ENCODE measurements around the gene ASB2.

ASB2 gene, protein sequence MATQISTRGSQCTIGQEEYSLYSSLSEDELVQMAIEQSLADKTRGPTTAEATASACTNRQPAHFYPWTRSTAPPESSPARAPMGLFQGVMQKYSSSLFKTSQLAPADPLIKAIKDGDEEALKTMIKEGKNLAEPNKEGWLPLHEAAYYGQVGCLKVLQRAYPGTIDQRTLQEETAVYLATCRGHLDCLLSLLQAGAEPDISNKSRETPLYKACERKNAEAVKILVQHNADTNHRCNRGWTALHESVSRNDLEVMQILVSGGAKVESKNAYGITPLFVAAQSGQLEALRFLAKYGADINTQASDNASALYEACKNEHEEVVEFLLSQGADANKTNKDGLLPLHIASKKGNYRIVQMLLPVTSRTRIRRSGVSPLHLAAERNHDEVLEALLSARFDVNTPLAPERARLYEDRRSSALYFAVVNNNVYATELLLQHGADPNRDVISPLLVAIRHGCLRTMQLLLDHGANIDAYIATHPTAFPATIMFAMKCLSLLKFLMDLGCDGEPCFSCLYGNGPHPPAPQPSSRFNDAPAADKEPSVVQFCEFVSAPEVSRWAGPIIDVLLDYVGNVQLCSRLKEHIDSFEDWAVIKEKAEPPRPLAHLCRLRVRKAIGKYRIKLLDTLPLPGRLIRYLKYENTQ

DNA sequence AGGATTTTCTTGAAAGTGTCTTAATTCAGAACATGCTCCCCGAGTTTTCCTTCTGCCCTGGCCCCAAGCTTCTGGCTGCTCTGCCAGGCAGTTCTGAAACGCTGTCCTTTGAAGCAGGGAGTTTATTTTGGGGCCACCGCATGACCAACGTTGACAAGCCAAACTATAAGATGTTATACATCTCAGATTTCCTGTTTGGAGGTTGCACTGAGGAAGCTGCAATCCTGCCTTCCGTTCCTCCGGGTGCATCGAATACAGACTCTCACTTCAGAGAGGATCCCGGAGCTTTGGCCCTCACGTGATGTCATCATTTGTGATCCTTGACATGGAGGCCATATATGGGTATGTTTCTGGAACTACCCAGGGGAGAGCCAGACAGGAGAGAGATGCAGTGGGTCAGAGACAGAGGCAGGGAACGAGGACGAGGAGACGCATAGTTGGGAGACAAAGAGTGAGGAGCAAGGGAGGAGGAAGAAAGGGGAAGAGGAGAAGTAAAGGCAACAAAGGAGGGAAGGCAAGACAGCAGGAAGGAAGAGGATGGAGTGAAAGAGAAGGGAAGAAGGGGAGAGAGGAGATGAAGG, at the start of gene ASB2:
TSS of gene ASB2 (minus strand) at position 94 of the 581 bp plus-strand sequence. CDS start 12,031 bp downstream, outside the sequence.
- no peak for DNase-seq

DNA sequence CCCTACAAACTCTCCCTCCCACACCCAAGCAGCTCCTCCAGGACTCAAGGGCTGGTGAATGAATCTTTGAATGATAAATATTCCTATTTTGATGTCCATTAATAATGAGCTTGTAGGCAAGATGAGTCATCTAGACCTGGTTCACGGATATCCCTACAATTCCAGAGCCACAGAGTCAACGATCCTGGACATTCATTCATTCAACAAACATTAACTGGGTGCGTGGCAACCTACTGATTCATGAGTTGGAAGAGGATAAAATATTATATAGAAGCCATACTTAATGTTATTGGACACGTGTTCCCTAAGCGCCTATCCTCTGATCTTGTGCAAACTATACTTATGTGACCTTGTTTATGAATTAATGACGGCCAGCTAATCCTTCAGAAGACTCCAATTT, 49.4 kb upstream of the ASB2 start:
- no peak for DNase-seq

DNA sequence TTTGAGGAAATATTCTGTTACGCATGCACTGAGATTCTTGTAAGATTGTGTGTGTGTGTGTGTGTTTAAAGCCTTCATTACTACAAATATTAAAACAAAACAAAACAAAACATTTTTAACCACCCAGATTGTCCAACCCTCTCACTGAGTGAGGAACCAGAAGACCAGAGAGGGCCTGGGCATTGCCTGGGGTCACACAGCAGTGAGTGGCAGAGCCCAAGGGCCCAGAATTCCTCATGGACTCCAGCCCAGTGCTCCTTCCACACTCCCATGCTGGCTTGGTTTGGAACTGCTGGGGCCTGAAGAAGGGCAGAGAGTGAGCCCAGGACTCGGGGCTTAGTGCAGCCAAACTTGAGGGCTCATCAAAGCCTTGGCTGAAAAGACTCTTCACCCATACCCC, 48.2 kb upstream of the ASB2 start:
- DNase-seq: no peak

DNA sequence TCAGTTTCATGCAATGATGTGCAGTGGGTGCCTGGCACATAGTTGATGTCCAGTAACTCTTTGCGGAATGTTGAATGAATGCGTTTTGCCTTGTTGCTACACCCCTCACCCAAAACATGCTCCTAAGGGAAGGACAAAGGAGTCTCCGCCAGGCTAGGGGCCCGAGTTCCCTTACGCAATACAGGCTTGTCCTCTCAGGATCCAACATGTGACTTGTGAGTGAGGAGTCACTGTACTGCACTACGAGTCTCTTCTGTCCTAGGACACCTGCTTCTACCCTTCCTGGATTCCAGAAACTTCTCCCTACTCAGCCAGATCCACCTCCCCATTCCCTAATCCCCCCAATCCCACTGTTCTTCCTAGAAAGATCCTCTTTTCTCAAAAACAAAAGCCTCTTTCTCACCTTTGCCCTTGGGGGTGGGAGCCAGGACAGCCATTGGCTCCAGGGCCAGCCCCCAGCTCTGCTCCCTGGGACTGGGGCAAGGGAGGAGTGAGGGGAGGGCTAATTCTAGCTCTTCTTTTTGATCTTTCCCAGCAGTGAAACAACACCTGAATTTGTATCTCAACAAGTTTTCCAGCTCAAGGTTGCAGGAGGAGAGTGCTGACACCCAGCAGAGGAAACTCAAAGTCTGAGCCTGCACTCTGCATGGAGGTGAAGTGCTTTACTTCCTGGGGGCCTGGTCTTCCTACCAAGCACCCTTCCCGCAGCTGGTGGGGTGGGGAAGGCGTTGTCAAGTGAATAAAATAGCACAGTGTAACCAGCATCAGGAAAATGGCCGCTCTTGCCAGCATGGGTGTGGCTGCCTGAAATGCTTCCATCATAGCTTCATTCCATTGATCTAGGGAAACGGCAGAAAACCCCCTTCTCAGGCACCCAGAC, 46.4 kb upstream of the ASB2 start:
- no peak for DNase-seq

DNA sequence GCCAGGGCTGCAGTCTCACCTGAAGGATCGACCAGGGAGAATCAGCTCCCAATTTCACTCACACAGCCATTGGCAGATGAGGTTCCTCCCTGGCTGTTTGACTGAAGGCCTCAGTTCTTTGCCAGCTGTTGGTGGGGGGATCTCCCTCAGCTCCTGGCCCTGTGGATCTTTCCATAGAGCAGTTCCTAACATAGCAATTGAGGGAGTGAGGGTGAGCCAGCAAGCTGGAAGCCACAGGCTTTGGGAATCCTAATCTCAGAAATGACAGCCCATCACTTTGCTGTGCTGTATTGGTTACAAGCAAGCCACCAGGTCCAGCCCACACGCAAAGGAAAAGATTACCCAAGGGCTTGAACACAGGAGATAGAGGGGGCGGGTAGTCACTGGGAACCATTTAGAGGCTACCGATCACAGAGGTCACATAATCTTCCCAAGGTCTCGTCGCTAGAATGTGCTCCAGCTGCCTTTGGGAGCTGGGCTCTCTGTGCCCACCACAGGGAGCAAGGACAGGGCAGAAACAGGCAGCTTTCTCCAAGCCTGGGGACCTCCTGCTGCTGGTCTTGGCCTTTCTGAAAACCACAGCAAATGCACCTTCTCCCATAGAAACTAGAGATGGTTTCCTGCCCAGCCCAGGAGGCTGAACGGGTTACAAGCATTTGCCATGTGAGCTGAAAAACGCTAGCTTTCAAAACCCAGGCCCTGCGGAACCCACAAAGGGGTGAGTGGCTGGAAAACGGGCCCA, 45.2 kb upstream of the ASB2 start:
- no peak for DNase-seq

DNA sequence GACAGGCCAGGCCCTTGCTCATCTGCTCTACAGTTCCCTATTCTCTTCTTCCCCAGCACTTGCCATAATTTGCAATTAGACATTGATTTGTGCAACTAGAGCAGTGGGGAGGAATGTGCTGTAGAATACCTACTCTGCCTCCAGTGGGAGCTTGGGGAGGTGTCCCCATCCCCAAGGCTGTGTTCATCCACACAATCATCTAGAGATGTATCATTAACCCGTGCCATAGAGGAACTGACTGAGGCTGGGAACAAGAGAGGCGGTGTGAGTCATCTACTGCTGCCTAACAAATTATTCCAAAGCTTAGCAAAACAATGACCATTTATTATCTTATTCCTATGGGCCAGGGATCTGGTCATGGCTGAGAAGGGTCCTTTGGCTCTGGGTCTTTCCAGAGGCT, 44.6 kb upstream of the ASB2 start:
- DNase-seq: no peak

DNA sequence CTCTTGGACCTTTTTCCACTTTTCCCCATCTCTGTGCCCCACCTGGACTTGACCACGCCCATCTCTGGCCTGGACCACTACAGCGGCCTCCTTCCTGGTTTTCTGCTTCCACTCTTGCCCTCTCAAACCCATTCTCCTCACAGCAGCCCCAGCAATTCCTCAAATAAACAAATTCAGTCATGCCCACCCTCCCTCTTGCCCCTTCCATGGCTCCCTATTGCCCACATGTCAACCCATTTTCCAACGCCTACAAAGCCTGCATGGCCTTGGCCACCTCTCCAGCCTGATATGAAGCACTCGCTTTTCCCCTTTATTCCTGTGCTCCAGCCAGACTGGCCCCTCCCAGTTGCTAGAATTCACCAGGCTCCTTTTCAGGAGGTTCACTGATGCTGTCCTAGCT, 43.9 kb upstream of the ASB2 start:
- no peak for DNase-seq

DNA sequence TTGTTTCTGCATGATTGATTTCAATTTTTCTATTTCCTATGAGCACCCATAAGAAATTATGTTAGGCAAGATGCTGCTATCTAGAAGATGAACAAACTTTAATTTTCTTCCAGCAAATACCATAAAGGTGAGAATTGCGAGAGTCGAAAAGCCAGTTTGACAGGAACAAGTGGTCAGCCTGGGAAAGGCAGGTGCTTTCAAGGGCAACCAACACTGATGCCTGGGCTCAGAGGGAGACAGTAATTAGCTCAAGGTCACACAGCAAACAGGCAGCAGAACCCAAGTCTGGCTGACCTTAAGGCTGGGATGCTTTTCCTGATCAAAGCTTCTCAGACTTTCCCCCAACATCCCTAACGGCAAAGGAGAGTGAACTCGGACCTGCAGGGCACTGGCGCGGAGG, 43.0 kb upstream of the ASB2 start:
- DNase-seq: no peak

DNA sequence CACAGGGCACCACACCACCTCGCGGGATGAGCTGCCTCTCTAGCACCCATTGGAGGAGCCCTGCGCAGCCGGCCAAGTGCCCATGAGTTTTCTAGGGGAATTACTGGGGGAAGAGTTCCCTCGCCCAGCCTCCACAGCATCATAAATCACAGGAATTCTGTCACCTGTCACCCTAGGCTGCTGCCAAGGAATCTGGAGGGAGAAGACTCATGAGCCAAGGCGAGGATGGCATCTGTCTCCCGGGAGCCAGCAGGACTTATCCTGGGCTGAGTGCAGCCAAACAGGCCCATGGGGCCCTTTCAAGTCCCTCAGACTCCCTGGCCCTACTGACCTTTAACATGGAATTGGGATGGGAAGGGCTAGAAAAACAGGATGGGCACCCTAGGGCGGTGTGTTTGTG, 41.9 kb upstream of the ASB2 start:
- DNase-seq: no peak

DNA sequence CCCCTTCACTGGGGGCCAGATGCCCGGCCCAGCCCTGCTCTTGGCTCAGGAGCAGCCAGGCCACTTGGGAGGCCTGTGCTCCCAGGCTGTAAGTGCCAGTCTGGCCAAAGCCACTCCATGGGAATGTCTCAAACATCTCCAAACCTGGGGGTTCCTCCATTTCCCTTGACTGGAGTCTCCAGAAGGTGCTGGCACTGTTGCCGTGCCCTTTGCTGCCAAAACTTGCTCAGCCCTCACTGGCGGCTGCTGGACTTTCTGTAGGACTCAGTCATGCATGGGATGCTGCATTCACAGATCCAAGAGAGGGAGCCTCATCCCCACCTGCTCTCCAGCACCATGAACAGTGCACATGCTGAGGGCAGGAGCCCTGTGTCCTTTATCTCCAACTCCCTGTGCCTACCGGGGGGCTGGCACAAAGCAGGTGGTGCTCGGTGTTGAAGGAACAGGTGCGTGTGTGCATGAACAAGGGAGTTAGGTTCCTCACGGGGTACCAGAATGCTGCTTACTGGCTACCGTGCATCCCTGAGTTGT, 40.1 kb upstream of the ASB2 start:
- peak in 1 of 2 experiments; percentile 40 for DNase-seq

DNA sequence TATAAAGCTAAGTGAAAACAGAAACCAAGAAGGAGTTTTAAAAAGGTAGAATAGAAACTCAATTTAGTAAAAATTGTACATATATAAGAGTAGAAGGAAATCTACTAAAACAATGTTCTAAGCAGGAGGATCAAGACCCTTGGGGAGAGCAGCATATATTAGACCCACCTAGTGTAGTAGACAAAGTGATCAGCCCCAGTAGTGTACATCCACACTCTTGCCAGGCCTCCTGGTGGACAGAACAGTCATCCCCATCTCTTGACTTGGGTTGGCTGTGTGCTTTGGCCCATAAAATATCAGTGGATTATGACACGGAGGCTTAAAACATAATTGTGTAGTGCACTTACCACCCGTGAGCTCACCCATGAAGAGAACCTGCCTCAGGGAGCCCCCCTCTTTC, 38.9 kb upstream of the ASB2 start:
- no peak for DNase-seq

DNA sequence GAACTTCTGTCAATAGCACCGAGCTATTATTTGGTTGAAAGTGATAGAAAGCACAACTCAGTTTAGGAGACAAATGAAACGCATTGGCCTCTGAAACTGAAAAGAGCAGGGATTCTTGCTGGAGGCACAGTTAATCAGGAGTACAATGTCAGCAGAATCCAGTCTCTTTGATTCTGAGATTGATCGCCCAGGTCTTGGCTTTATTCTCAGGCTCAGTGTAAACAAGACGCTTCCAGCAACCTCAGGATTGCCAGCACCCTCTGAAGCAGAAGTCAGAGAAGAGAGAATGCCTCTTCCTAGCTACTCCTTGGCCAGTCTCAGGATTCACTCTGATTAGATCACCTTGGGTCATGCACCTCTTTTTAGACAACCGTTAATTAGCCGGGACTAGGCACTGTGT, 38.0 kb upstream of the ASB2 start:
- no peak for DNase-seq

DNA sequence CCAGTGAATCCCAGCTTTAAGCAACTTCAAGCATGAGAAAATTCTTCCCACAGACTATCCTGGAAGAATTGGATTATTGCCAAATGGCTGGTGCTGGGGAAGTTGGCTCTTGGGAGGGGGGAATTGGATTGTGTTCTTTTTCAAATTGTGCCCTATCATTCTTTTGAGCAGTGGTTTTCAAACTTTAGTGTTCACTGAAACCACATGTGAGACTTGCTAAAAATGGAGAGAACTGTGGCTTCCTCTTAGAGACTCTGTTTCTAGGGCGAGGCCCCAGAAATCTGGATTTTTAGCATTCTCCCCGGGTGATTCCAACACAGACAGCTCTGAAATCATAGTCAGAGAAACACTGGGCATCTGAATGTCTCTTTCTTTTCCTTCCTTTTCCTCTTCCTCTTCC, 35.4 kb upstream of the ASB2 start:
- DNase-seq: no peak

DNA sequence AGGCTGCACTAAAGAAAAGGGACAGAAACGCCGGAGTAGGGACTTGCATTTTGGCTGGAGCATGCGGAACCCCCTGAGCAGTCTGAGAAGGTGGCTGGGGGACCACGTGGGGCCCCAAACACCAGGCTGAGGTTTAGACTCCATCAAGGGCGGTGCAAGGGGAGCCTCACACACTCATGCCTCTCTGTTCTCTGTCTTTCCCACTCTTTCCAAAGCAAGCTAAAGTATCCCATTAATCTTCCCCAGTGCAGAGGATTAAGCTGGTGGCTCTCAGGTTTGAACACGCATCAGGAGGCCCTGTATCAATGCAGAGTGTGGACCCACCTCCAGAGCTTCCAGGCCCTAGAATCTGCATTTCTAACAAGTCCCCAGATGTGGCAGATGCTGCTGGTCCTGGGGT, 34.3 kb upstream of the ASB2 start:
- no peak for DNase-seq

DNA sequence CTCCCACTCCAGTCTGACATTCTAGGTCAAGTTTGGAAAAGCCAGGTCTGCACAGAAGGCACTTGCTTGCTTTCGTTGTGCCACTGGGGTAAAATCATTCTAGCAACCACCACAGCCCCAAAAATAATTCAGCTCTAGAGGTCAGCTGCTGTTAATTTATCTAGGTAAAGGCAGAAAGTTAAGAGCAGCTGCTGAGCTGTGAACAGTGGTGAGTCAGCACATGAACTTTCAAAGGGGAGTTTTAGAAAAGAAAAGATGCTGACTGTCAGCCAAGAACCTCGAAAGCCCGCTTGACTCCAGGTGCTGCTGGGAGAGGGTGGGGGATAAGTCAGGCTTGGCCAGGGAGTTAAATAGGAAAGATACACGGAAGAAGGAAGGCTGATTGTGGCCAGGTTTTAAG, 33.4 kb upstream of the ASB2 start:
- no peak for DNase-seq

DNA sequence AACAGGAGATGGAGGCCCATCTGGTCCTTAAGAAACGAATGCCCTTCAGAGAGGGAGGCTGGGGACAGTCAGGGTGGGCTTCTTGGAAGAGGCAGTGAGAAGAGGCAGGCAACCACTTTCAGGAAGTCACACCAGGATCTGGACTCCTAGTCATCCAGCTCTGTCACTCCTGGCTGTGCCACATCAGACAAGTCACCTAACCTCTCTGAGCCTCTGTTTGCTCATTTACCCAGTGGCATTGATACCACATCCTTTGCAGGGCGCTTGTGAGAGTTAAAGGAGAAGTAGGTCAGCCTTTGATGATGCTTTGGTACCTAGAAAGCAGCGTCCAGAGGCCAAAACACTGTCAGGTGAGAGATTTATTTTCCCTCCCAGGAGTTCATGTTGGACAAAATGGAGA, 31.9 kb upstream of the ASB2 start:
- no peak for DNase-seq

DNA sequence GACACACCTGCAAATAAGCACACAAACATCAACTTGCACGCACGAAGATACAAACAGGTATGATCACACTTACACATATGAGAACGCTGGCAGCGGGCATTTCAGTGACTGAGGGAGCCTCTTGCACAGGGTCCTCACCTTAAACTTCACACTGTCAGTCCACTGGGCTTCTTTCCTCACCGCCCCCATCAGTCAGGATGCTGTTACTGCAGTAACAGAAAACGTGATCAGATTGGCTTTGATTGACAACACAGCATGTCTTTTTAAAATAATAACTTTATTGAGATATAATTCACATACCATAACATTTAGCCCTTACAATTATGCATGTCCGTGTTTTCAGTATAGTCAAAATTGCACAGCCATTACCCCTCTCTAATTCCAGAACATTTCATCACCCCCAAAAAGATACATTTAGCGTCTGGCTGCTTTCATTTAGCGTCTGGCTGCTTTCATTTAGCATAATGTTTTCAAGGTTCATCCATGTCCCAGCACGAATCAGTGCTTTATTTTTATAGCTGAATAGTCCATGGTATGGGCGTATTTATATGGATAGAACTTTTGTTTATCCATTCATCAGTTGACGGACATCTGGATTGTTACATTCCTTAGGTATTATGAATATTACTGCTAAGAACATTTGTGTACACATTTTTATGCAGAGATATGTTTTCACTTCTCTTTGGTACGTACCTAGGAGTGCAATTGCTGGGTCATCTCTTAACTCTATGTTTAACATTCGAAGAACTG, 29.1 kb upstream of the ASB2 start:
- no peak for DNase-seq

DNA sequence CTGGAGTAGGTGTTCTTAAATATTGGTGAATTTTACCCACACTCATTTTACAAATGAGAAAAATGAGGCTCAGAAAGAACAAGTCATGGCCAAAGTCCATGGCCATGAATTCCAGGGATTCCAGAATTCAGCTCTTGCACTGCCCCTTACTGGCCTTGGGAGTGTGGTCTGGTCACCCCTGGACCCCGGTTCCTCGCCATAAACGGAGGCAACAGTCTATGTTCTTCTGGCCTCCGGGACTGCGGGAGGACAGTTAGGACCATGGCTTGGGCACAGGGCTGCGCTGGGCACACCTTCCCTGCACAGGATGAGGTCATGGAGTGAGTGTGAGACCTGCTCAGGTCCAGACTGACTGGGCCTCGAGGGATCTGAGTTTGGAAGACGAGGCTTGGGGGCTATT, 27.6 kb upstream of the ASB2 start:
- no peak for DNase-seq

DNA sequence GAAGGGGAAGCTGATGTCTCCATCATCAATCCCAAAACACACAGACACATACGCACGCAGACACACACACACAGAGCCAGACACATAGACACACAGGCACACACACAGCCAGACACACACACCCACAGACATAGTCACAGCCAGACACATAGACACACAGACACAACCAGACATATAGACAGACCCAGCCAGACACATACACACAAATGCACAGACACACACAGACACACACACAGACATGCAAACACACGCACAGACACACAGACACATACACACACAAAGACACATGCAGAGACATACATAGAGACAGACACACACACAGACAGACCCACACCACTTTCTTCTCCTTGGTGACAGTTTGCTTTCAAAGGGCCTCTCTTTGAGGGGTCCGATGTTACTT, 27.0 kb upstream of the ASB2 start:
- no peak for DNase-seq

DNA sequence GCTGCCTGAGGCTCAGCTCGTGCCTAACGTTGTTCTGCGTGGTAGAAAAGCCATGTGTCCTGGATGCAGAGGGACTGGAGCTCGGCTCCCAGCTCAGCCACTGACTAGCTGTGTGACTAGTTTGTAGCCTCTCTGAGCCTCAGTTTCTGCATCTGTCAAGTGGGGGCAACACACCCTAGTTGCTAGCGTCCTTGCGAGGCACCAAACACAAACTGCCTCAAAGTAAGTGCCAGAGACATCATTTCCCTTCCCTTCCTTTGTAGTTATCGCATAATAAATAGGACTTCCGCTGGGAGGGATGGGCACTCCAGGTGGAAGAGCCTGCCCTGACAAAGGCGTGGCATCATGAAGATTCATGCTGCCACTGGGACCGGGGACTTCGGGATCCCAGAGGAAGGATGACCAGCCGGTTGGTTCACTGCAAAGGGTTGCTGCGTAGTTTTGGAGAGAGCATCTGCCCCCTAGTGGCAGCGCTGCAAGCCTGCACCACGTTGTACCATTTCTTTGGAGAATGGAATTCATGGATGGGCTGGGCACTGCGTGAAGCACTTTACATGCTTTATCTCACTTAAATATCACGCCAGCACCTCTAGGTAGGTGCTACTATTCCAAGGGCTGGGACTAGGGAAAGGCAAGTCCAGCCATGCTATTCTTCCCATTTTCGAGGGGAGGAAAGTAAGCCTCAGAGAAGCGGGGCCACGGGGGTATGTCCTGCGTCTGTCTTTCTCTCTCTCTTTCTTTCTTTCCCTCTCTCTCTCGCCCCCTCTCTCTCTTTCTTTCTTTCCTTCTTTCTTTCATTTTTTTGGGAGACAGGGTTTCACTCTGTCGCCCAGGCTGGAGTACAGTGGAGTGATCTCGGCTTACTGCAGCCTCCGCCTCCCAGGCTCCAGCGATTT, 25.4 kb upstream of the ASB2 start:
- DNase-seq: peak in 1 of 2 experiments; percentile 10

Data from cerebellar nuclear complex (tissue), 1 donor.